Measurements from ENCODE around the gene GPR173.

DNA sequence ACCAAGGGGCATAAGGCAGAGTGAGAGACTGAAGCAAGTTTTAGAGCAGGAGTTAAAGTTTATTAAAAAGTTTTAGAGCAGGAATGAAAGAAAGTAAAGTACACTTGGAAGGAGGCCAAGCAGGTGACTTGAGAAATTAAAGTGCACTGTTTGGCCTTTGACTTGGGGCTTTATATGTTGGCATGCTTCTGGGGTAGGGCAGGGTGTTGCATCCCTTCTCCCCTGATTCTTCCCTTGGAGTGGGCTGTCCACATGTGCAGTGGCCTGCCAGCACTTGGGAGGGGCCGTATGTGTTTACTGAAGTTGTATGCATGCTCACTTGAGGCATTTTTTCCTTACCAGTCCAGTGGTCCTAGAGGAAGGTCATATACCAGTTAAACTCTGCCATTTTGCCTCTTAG, 35.3 kb upstream of the GPR173 start:
- TF ChIP-seq CTCF (IDR thresholded peaks at IDR 0.05) = no peak
- TF ChIP-seq POLR2A (IDR thresholded peaks at IDR 0.05) = no peak
